ENCODE data around the gene MYO3B. TPM values are rescaled to one million over a fixed set of nuclear protein-coding genes. Genes with fewer than 3 reads are reported as not detected.
"Not testable (repeated sequence)": the region's sequence is repeated elsewhere in the genome, so short reads cannot be mapped to it uniquely, and the experiment has no call there.

The MYO3B gene
- total and polyA plus RNA-seq, 2 donors, result 0.64 to 0.71 TPM

DNA sequence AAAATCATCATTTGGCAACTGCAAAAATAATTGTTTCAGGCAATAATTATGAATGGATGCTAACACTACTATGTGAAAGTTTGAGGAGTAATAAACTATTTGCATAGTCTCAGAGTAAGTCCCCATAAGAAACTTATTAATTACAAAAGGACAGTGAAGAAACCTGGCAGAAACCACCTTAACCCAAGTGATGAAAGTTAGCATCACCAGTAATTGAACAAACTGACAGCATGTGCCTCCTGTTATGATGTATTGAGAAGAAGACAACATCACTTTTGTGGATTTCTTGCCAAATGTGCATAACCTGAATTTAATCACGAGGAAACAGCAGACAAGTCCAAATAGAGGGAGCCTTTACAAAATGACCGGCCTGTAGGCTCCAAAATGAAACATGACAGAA lies 353.9 kb downstream of the MYO3B start:
- Histone ChIP-seq H3K4me1 (ENCODE audit: control insufficient read depth in 2 of 2, insufficient read depth in 2 of 2, low read length in 2 of 2) (peaks cover 0 to 4% of the 10 kb centered on the region in 2 donors), H3K9me3 (ENCODE audit: control insufficient read depth in 2 of 2, insufficient read depth in 1 of 2, low read length in 1 of 2) (no peaks in the 10 kb centered on the region), H3K4me3 (ENCODE audit: low read length in 2 of 2) (no peak overlapping the region), H3K36me3 (ENCODE audit: control insufficient read depth in 2 of 2, insufficient read depth in 2 of 2, low read length in 1 of 2) (no peaks in the 10 kb centered on the region), H3K27ac (ENCODE audit: low read depth in 1 of 2, low read length in 1 of 2) (no peak overlapping the region), H3K27me3 (ENCODE audit: control insufficient read depth in 2 of 2, insufficient read depth in 1 of 2, low read length in 1 of 2) (no peaks in the 10 kb centered on the region)
- no peak for DNase-seq (ENCODE audit: low read depth in 6 of 9, low spot score in 9 of 9)
- WGBS, result 92% methylated on average over 2 of the region's 2 CpGs

DNA sequence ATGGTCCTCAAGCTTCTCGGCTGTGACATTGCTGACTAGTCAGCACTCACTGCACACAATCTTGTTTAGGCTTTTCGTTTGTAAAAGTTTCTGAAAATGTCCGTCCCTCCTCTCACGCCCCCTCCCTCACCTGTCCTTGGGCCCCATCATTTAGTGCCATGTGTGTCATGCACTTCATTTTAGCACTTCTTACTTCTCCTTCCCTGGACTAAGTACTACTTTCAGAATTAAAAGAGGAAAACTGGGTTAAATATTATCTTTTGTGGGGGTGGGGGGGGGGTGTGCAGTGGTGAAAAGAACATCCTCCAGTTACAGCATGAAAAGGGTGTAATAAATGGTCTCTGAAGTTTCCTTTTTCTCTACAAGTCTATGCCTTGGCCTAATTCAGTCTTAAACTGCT lies 355.2 kb downstream of the MYO3B start:
- no peak for DNase-seq (ENCODE audit: low read depth in 6 of 9, low spot score in 9 of 9)
- no peak overlapping the region for H3K4me3 ChIP-seq (ENCODE audit: low read length in 2 of 2)
- no peak overlapping the region for H3K27ac ChIP-seq (ENCODE audit: low read depth in 1 of 2, low read length in 1 of 2)
- H3K9me3 ChIP-seq (ENCODE audit: control insufficient read depth in 2 of 2, insufficient read depth in 1 of 2, low read length in 1 of 2), result no peaks in the 10 kb centered on the region
- WGBS, result 95% methylated on average over 4 of the region's 4 CpGs
- H3K27me3 ChIP-seq (ENCODE audit: control insufficient read depth in 2 of 2, insufficient read depth in 1 of 2, low read length in 1 of 2), result no peaks in the 10 kb centered on the region
- H3K36me3 ChIP-seq (ENCODE audit: control insufficient read depth in 2 of 2, insufficient read depth in 2 of 2, low read length in 1 of 2), result no peaks in the 10 kb centered on the region
- H3K4me1 ChIP-seq (ENCODE audit: control insufficient read depth in 2 of 2, insufficient read depth in 2 of 2, low read length in 2 of 2), result peaks cover 0 to 4% of the 10 kb centered on the region in 2 donors

DNA sequence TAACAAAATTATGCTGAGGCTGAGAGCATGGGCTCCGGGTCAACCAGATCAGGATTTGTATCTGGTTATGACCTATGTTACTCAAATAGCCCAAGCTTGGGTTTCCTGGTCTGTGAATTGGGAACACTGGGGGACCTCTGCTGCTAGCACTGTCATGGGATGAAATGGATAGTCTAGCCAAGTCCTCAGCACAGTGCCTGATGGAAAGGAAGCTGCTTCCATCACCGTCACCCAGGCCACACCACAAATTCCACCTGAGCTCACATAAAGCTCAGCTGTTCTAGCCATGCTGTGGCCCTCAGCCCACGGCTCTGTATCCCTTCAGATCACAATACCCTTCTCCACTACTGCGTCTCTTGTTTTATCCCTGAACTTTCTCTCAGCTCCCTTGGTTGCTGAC lies 357.6 kb downstream of the MYO3B start:
- 93% methylated on average over 4 of the region's 4 CpGs for WGBS
- H3K9me3 ChIP-seq (ENCODE audit: control insufficient read depth in 2 of 2, insufficient read depth in 1 of 2, low read length in 1 of 2), result no peaks in the 10 kb centered on the region
- H3K4me3 ChIP-seq (ENCODE audit: low read length in 2 of 2), result no peak overlapping the region
- H3K4me1 ChIP-seq (ENCODE audit: control insufficient read depth in 2 of 2, insufficient read depth in 2 of 2, low read length in 2 of 2), result no peaks in the 10 kb centered on the region
- no peak for DNase-seq (ENCODE audit: low read depth in 6 of 9, low spot score in 9 of 9)
- no peak overlapping the region for H3K27ac ChIP-seq (ENCODE audit: low read depth in 1 of 2, low read length in 1 of 2)
- no peaks in the 10 kb centered on the region for H3K27me3 ChIP-seq (ENCODE audit: control insufficient read depth in 2 of 2, insufficient read depth in 1 of 2, low read length in 1 of 2)
- H3K36me3 ChIP-seq (ENCODE audit: control insufficient read depth in 2 of 2, insufficient read depth in 2 of 2, low read length in 1 of 2), result no peaks in the 10 kb centered on the region

DNA sequence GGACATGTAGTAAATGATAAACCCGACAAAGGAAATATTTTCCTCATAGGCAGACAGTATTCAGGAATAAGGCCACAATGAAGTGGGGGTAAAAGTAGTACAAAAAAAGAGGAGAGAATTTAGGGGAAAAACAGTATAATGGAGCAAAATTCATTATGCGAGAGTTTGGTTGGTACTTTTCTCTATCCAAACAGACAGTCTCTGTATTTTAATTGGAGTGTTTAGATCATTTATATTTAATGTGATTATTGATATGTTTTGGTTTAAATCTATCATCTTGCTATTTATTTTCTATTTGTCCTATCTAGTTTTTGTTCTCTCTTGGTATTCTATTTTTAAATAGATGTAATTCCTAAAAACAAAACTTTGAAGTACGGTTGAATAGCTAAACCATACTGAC lies 366.9 kb downstream of the MYO3B start:
- WGBS, result 99% methylated on average over 3 of the region's 3 CpGs
- Histone ChIP-seq H3K4me3 (ENCODE audit: low read length in 2 of 2) (no peak overlapping the region), H3K9me3 (ENCODE audit: control insufficient read depth in 2 of 2, insufficient read depth in 1 of 2, low read length in 1 of 2) (no peaks in the 10 kb centered on the region), H3K27ac (ENCODE audit: low read depth in 1 of 2, low read length in 1 of 2) (no peak overlapping the region), H3K27me3 (ENCODE audit: control insufficient read depth in 2 of 2, insufficient read depth in 1 of 2, low read length in 1 of 2) (no peaks in the 10 kb centered on the region), H3K4me1 (ENCODE audit: control insufficient read depth in 2 of 2, insufficient read depth in 2 of 2, low read length in 2 of 2) (no peaks in the 10 kb centered on the region), H3K36me3 (ENCODE audit: control insufficient read depth in 2 of 2, insufficient read depth in 2 of 2, low read length in 1 of 2) (no peaks in the 10 kb centered on the region)
- DNase-seq (ENCODE audit: low read depth in 6 of 9, low spot score in 9 of 9), result no peak

DNA sequence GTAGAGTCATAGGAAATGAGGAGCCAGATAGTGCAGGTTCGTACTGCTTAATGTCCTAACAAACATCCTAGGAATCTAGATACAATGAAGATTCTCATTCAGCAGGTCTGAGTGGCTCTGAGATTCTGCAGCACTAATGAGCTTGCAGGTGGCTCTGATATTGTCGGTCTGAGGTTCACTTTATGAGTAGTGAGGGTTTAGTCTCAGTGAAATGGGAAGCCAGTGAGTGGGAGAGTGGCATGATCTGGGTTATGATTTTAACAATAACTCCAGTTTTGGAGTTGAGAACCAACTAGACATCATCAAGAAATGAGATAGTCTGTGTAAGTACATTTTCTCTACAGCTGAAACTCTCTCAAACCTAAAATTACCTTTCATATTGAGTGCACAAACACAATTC lies 370.4 kb downstream of the MYO3B start:
- 95% methylated on average over 2 of the region's 2 CpGs for WGBS
- H3K36me3 ChIP-seq (ENCODE audit: control insufficient read depth in 2 of 2, insufficient read depth in 2 of 2, low read length in 1 of 2), result no peaks in the 10 kb centered on the region
- H3K4me1 ChIP-seq (ENCODE audit: control insufficient read depth in 2 of 2, insufficient read depth in 2 of 2, low read length in 2 of 2), result no peaks in the 10 kb centered on the region
- peaks cover 0 to 7% of the 10 kb centered on the region in 2 donors for H3K9me3 ChIP-seq (ENCODE audit: control insufficient read depth in 2 of 2, insufficient read depth in 1 of 2, low read length in 1 of 2)
- no peaks in the 10 kb centered on the region for H3K27me3 ChIP-seq (ENCODE audit: control insufficient read depth in 2 of 2, insufficient read depth in 1 of 2, low read length in 1 of 2)
- DNase-seq (ENCODE audit: low read depth in 6 of 9, low spot score in 9 of 9), result no peak
- H3K27ac ChIP-seq (ENCODE audit: low read depth in 1 of 2, low read length in 1 of 2), result no peak overlapping the region
- H3K4me3 ChIP-seq (ENCODE audit: low read length in 2 of 2), result no peak overlapping the region

DNA sequence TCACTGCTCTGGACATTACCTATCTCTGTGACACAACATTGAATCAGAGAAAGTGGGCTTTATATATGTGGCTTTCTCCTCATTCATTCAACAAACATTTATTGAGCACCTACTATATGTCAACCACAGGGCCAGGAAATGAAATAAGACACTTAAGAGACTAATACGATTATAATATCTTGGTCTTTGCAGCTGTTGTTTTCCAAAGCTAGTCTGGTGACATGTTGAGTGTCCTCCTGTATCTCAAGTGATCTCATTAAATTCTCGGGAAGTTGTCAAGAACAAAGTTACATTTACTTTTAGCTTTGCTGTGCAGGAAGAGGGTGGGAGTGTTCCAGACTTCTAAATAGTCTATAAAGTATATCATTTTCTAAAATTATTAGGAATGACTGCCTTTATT lies 372.6 kb downstream of the MYO3B start:
- 95% methylated on average over 2 of the region's 2 CpGs for WGBS
- DNase-seq (ENCODE audit: low read depth in 6 of 9, low spot score in 9 of 9), result no peak

DNA sequence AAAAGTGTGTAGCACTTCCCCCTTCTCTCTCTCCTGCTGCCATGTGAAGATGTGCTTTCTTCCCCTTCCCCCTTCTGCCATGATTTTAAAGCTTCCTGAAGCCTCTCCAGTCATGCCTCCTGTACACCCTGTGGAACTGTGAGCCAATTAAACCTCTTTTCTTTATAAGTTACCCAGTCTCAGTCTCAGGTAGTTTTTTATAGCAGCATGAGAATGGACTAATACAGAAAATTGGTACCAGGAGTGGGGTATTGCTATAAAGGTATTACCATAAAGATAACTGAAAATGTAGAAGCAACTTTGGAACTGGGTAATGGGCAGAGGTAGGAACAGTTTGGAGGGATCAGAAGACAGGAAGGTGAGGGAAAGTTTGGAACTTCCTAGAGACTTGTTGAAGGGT lies 374.0 kb downstream of the MYO3B start:
- not testable (repeated sequence) for H3K36me3 ChIP-seq (ENCODE audit: control insufficient read depth in 2 of 2, insufficient read depth in 2 of 2, low read length in 1 of 2); H3K4me1 ChIP-seq (ENCODE audit: control insufficient read depth in 2 of 2, insufficient read depth in 2 of 2, low read length in 2 of 2); H3K27me3 ChIP-seq (ENCODE audit: control insufficient read depth in 2 of 2, insufficient read depth in 1 of 2, low read length in 1 of 2); H3K9me3 ChIP-seq (ENCODE audit: control insufficient read depth in 2 of 2, insufficient read depth in 1 of 2, low read length in 1 of 2); DNase-seq (ENCODE audit: low read depth in 6 of 9, low spot score in 9 of 9); H3K4me3 ChIP-seq (ENCODE audit: low read length in 2 of 2); H3K27ac ChIP-seq (ENCODE audit: low read depth in 1 of 2, low read length in 1 of 2)

More for the DNA sequence above, 372.6 kb downstream of the MYO3B start:
- no peaks in the 10 kb centered on the region for H3K4me1 ChIP-seq (ENCODE audit: control insufficient read depth in 2 of 2, insufficient read depth in 2 of 2, low read length in 2 of 2)
- H3K9me3 ChIP-seq (ENCODE audit: control insufficient read depth in 2 of 2, insufficient read depth in 1 of 2, low read length in 1 of 2), result peaks cover 0 to 7% of the 10 kb centered on the region in 2 donors
- no peaks in the 10 kb centered on the region for H3K27me3 ChIP-seq (ENCODE audit: control insufficient read depth in 2 of 2, insufficient read depth in 1 of 2, low read length in 1 of 2)
- no peak overlapping the region for H3K27ac ChIP-seq (ENCODE audit: low read depth in 1 of 2, low read length in 1 of 2)
- H3K4me3 ChIP-seq (ENCODE audit: low read length in 2 of 2), result no peak overlapping the region
- no peaks in the 10 kb centered on the region for H3K36me3 ChIP-seq (ENCODE audit: control insufficient read depth in 2 of 2, insufficient read depth in 2 of 2, low read length in 1 of 2)

DNA sequence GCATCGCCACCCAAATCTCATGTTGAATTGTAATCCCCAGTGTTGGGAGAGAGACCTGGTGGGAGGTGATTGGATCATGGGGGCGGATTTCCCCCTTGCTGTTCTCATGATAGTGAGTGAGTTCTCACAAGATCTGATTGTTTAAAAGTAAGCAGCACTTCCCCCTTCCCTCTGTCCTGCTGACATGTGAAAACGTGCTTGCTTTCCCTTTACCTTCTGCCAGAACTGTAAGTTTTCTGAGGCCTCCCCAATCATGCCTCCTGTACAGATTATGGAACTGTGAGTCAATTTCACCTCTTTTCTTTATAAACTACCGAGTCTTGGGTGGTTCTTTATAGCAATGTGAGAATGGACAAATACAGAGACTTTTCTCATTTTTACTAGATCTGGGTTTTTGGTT lies 375.8 kb downstream of the MYO3B start:
- DNase-seq (ENCODE audit: low read depth in 6 of 9, low spot score in 9 of 9), result no peak
- 79% methylated on average over 4 of the region's 4 CpGs for whole genome bisulfite sequencing
- H3K9me3 ChIP-seq (ENCODE audit: control insufficient read depth in 2 of 2, insufficient read depth in 1 of 2, low read length in 1 of 2), result peaks cover 0 to 7% of the 10 kb centered on the region in 2 donors
- no peak overlapping the region for H3K4me3 ChIP-seq (ENCODE audit: low read length in 2 of 2)
- H3K4me1 ChIP-seq (ENCODE audit: control insufficient read depth in 2 of 2, insufficient read depth in 2 of 2, low read length in 2 of 2), result no peaks in the 10 kb centered on the region
- H3K27me3 ChIP-seq (ENCODE audit: control insufficient read depth in 2 of 2, insufficient read depth in 1 of 2, low read length in 1 of 2), result no peaks in the 10 kb centered on the region
- no peaks in the 10 kb centered on the region for H3K36me3 ChIP-seq (ENCODE audit: control insufficient read depth in 2 of 2, insufficient read depth in 2 of 2, low read length in 1 of 2)
- H3K27ac ChIP-seq (ENCODE audit: low read depth in 1 of 2, low read length in 1 of 2), result no peak overlapping the region

DNA sequence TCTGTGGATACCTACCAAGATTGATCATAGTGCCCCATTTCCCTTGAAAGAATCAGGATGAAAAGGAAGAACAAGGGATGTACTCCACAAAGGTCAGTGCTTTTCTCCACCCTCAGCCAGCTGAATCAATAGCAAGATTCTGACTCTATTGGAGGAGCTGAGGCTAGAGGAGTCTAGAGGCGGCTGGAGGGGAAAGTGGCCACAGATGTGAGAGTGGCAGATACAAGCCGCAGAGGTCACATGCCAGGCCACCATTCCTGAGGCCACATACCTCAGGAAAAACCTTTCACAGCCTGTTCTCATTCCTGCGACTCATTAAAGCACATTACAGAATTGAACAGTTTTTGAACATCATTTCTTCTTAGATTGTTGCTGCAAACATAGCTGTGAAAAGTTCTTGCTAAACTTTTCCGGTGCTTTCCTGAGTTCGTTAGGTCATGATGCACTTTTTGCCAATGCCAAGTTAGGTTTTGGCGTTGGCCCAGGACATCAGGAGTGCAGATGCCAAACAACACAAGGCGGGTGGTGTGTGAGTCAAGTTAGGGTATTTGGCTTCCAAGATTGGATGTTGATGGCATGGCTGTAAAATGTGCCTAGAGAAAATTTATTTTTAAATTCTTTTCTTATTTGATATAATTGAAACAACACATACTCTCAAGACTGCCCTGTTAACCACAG lies 376.5 kb downstream of the MYO3B start:
- Histone ChIP-seq H3K4me1 (ENCODE audit: control insufficient read depth in 2 of 2, insufficient read depth in 2 of 2, low read length in 2 of 2) (no peaks in the 10 kb centered on the region), H3K4me3 (ENCODE audit: low read length in 2 of 2) (no peak overlapping the region), H3K27ac (ENCODE audit: low read depth in 1 of 2, low read length in 1 of 2) (no peak overlapping the region), H3K9me3 (ENCODE audit: control insufficient read depth in 2 of 2, insufficient read depth in 1 of 2, low read length in 1 of 2) (peaks cover 0 to 7% of the 10 kb centered on the region in 2 donors), H3K36me3 (ENCODE audit: control insufficient read depth in 2 of 2, insufficient read depth in 2 of 2, low read length in 1 of 2) (no peaks in the 10 kb centered on the region), H3K27me3 (ENCODE audit: control insufficient read depth in 2 of 2, insufficient read depth in 1 of 2, low read length in 1 of 2) (no peaks in the 10 kb centered on the region)
- WGBS, result 93% methylated on average over 7 of the region's 7 CpGs
- DNase-seq (ENCODE audit: low read depth in 6 of 9, low spot score in 9 of 9), result no peak

DNA sequence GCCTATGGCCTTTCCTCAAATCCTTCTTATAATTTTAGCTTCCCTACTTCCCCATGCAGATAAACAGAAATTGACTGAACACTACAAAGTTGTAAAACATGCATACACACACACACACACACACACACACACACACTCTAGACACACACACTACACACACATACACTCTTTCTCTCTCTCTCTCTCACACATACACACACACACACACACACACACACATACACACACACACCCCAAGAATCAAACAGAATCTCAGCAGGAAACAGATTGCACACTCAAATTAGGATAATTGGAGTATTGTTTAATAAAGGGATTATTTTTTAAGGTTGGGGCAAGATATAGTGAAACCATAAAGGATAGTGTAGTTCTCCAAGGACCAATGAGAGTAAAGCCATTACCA lies 385.0 kb downstream of the MYO3B start:
- H3K4me3 ChIP-seq (ENCODE audit: low read length in 2 of 2), result no peak overlapping the region
- H3K27me3 ChIP-seq (ENCODE audit: control insufficient read depth in 2 of 2, insufficient read depth in 1 of 2, low read length in 1 of 2), result no peaks in the 10 kb centered on the region
- DNase-seq (ENCODE audit: low read depth in 6 of 9, low spot score in 9 of 9), result no peak
- no peaks in the 10 kb centered on the region for H3K36me3 ChIP-seq (ENCODE audit: control insufficient read depth in 2 of 2, insufficient read depth in 2 of 2, low read length in 1 of 2)
- no peaks in the 10 kb centered on the region for H3K4me1 ChIP-seq (ENCODE audit: control insufficient read depth in 2 of 2, insufficient read depth in 2 of 2, low read length in 2 of 2)
- H3K9me3 ChIP-seq (ENCODE audit: control insufficient read depth in 2 of 2, insufficient read depth in 1 of 2, low read length in 1 of 2), result no peaks in the 10 kb centered on the region
- H3K27ac ChIP-seq (ENCODE audit: low read depth in 1 of 2, low read length in 1 of 2), result no peak overlapping the region
